IPS-15b (cell line): Measurements from ENCODE around the gene UBTF.

ENCODE experiments used
- H3K27me3 ChIP-seq: one replicate; pipeline ENCODE4 v1.6.1; 2013; ENCODE audit warnings: low read length; ENCODE audit not compliant: control insufficient read depth, insufficient read depth
- H3K36me3 ChIP-seq: one replicate; pipeline ENCODE4 v1.6.1; 2013; ENCODE audit warnings: low read length; ENCODE audit not compliant: control insufficient read depth, insufficient read depth
- H3K4me1 ChIP-seq: one replicate; pipeline ENCODE4 v1.6.1; 2013; ENCODE audit warnings: mild to moderate bottlenecking, low read length; ENCODE audit not compliant: control insufficient read depth, insufficient read depth
- H3K4me3 ChIP-seq: one replicate; pipeline ENCODE4 v1.5.1; 2013; ENCODE audit warnings: low read depth, low read length
- H3K9ac ChIP-seq: one replicate; pipeline ENCODE4 v1.6.1; 2013; ENCODE audit warnings: low read depth, mild to moderate bottlenecking, low read length
- H3K9me3 ChIP-seq: one replicate; pipeline ENCODE4 v1.6.1; 2013; ENCODE audit warnings: mild to moderate bottlenecking, low read length; ENCODE audit not compliant: control insufficient read depth, insufficient read depth

Gene UBTF

DNA sequence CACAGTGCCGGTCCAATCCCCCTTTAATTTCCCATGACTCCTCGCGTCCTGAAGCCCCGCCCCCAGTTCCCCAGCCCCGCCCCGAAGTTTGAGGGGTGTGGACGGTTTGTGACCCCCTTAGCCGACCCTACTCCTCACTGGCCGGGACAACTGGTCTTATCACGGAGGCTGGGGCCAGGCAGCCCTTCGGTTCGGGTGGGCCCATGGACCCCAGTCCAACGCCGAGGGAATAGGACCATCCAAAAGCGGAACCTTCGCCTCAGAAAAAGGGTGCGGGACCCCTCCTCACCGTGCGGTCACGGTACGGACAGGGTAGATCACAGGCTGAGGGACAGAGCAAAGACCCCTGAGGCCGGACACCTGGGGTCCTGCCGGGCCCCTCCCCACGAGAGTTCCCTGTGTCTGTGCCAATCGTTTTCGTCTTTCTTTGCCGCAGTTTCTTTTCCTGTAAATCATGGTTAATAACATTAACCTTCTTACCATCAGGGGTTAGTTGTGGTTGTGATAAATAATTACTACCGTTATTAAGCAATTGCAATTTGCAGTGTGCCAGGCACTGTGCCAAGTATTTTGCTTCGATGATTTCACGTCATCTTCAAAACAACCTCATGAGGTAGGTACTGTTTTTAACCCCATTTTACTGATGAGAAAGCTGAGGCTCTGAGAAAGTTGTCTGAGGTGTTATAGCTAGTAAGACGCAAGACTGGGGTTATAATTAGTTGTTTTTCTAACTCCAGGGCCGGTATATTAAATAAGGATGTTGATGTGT is 32.2 kb downstream of the UBTF start:
- Histone ChIP-seq H3K4me1 (peaks cover 3% of the 10 kb centered on the region), H3K36me3 (peaks cover 4% of the 10 kb centered on the region), H3K9ac (peak overlapping the region; percentile 84)

DNA sequence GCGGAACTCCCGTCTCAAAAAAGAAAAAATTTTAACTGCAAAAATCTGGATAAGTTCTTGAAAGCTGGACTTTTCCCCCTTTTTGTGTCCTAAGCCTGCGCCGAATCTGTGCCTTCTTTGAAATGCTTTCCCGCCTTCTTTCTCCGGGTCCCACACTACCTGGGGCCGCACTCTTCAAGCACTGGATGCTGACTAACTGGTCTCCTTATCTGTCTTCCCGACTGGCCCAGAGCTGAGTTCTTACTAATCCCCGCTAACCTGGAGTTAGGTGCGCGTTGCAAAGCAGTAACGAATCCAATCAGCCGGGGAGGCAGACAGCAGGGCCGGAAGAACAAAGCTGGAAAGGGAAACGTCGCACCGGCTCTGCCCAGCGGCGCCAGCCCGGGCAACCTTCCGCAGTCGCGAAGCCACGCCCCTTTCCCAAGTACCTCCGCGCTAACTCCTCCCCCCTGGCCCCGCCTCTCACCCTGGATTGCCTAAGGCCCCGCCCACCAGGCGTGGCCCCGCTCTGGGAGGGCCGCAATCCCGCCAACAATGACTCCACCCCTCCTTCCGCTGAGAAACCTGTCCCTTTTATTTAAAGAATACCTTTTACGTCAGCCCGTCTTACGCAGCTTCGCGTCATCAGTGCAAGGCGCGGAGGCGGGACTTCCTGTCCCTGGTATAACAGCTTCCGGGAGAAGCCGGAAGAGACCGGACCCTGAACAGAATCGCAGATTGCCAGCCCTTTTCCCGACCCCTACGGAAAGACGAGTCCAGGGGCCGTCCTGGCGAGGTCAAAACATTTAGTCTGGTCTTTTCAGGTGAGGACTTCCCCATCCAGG is 33.0 kb downstream of the UBTF start, which contains the start of gene TMUB2:
Gene TMUB2, plus strand, starts transcription at position 666 of the 824 bp plus-strand sequence. CDS start 737 bp downstream, outside the sequence.
- Histone ChIP-seq H3K27me3 (no peaks in the 10 kb centered on the region), H3K9me3 (no peaks in the 10 kb centered on the region), H3K9ac (peak within 1 kb of the TSS; percentile 84), H3K4me1 (no peaks in the 10 kb centered on the region), H3K4me3 (peak within 1 kb of the TSS; percentile 99), H3K36me3 (peaks cover 8% of the 10 kb centered on the region)

More for the DNA sequence above, 32.2 kb downstream of the UBTF start:
- no peaks in the 10 kb centered on the region for H3K9me3 ChIP-seq
- no peaks in the 10 kb centered on the region for H3K27me3 ChIP-seq
- H3K4me3 ChIP-seq = peak overlapping the region; percentile 99

- Histone ChIP-seq H3K9ac (no peak overlapping the region), H3K27me3 (no peaks in the 10 kb centered on the region), H3K36me3 (peaks cover 4% of the 10 kb centered on the region), H3K4me3 (no peak overlapping the region), H3K4me1 (no peaks in the 10 kb centered on the region), H3K9me3 (no peaks in the 10 kb centered on the region)
Observed at GRCh38 chr17:44184212-44184810, 35.2 kb downstream of the UBTF start.

DNA sequence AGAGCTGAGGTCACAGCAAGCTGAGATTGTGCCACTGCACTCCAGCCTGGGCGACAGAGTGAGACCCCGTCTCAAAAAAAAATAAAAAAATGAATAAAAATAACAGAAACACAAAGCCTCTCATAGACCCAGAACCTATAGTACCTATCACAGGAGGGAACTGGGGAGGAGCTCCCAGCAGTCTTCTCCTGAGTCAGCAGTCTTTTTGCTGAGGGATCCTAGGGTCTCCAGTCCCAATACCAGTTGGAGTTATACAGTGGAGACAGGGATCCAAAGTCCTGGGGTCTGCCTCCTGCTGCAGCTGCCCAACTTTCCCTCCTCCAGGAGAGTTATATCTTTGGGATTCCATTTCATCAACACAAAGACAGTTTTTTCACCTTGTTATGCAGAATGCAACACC is 36.5 kb downstream of the UBTF start:
- Histone ChIP-seq H3K4me3 (no peak overlapping the region), H3K9ac (no peak overlapping the region), H3K4me1 (no peaks in the 10 kb centered on the region), H3K27me3 (no peaks in the 10 kb centered on the region), H3K9me3 (no peaks in the 10 kb centered on the region), H3K36me3 (peaks cover 14% of the 10 kb centered on the region)

DNA sequence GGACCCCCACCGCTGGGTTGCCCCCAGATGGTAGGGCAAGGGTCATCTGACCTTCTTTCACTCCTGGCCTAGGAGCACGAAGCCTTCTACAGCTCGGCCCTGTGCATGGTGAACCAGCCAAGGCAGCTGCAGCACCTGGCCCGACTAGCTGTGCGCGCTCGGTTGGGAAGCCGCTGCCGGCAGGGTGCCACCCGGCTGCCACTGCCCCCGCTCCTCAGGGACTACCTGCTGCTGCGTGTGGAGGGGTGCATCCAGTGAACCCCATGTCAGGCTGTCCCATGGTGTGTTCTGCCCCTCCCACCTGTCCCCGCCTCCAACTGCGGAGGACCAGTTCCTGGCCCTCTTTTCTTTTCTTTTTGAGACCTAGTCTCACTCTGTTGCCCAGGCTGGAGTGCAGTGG is 41.3 kb downstream of the UBTF start:
- H3K4me1 ChIP-seq = no peaks in the 10 kb centered on the region
- H3K9ac ChIP-seq = no peak overlapping the region
- no peaks in the 10 kb centered on the region for H3K27me3 ChIP-seq
- peaks cover 21% of the 10 kb centered on the region for H3K36me3 ChIP-seq
- no peaks in the 10 kb centered on the region for H3K9me3 ChIP-seq
- H3K4me3 ChIP-seq = no peak overlapping the region

DNA sequence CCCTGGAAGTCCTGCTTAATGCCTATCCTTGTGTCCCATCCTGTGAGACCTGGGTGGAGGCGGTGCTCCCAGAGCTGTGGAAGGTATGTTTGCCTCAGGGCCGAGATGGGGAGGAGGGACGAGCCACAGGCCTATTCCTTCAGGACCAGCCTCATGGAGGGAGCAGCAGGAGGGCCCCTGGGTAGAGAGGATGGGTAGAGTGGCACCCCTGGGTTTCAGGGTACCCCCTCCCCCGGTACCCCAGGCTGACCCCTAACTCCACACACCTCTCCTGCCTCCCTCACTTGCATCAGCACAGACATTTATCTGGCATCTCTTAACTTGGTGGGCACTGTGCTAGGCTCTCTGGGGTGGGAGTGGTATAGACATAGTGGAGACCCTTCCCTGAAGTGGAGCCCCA is 41.8 kb downstream of the UBTF start:
- no peaks in the 10 kb centered on the region for H3K4me1 ChIP-seq
- no peak overlapping the region for H3K4me3 ChIP-seq
- H3K27me3 ChIP-seq = no peaks in the 10 kb centered on the region
- no peak overlapping the region for H3K9ac ChIP-seq
- H3K9me3 ChIP-seq = no peaks in the 10 kb centered on the region
- H3K36me3 ChIP-seq = peaks cover 21% of the 10 kb centered on the region

DNA sequence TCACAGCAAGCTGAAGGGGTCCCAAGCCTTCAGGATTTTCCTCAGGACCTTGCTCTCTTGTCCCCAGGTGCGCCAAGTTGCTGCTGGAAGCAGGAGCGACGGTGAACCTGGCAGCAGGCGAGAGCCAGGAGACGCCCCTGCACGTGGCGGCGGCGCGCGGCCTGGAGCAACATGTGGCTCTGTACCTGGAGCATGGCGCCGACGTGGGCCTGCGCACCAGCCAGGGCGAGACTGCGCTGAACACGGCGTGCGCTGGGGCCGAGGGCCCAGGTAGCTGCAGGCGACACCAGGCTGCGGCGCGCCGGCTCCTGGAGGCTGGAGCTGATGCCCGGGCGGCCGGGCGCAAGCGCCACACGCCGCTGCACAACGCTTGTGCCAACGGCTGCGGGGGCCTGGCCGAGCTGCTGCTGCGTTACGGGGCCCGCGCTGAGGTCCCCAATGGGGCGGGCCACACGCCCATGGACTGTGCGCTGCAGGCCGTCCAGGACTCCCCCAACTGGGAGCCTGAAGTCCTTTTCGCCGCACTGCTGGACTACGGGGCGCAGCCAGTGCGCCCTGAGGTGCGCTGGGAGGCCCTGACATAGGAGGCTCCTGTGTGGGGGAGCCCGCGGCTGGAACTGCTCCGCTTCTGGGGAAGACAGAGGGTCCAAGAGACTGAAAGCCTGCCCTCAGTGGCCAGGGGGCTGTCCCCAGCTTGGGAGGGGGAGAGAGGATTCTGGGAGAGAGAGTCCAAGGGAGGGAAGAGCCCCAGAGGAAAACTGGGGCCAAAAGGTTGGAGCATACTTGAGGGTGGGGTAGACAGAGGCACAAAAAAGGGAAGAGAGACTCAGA is 42.6 kb downstream of the UBTF start:
- H3K9ac ChIP-seq = no peak overlapping the region
- no peak overlapping the region for H3K4me3 ChIP-seq
- H3K27me3 ChIP-seq = no peaks in the 10 kb centered on the region
- H3K4me1 ChIP-seq = peaks cover 2% of the 10 kb centered on the region
- peaks cover 23% of the 10 kb centered on the region for H3K36me3 ChIP-seq
- no peaks in the 10 kb centered on the region for H3K9me3 ChIP-seq

DNA sequence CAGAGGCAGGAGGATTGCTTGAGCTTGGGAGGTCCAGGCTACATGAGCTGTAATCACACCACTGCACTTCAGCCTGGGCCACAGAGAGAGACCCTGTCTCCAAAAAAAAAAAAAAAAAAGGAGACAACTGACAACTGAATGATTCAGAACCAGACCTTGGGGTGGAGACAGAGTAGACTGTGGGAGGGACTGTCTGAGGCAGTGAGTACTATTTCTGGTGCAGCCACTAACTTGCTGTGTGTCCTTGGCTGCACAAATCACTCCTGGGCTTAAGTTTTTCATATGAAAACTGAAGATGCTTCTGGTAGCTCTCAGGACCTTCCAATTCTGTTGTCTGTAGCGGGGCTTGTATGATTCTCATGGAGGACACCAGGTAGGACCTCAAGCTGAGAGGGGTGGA is 43.2 kb downstream of the UBTF start:
- Histone ChIP-seq H3K27me3 (no peaks in the 10 kb centered on the region), H3K36me3 (peaks cover 20% of the 10 kb centered on the region), H3K9me3 (no peaks in the 10 kb centered on the region), H3K4me3 (no peak overlapping the region), H3K9ac (no peak overlapping the region), H3K4me1 (peaks cover 2% of the 10 kb centered on the region)

DNA sequence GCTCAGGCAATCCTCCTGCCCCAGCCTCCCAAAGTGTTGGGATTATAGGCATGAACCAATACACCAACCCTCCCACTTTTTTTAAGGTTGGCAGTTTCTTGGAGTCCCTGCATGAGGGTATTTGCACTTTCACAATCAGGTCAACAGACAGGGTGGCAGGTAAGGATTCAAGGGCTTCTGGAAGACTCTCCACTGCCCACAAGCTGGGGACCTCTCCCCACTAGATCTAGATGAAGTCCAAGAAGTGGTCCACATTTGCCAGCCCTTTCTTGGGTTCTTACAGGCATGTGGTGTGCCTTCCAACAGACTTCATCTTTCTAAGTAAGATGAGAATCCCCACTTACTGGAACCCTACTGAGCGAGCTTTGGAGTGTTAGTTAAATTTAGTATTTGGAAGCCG is 45.0 kb downstream of the UBTF start:
- no peaks in the 10 kb centered on the region for H3K9me3 ChIP-seq
- H3K27me3 ChIP-seq = no peaks in the 10 kb centered on the region
- H3K36me3 ChIP-seq = peaks cover 20% of the 10 kb centered on the region
- H3K4me1 ChIP-seq = peaks cover 4% of the 10 kb centered on the region
- H3K4me3 ChIP-seq = no peak overlapping the region
- H3K9ac ChIP-seq = no peak overlapping the region

DNA sequence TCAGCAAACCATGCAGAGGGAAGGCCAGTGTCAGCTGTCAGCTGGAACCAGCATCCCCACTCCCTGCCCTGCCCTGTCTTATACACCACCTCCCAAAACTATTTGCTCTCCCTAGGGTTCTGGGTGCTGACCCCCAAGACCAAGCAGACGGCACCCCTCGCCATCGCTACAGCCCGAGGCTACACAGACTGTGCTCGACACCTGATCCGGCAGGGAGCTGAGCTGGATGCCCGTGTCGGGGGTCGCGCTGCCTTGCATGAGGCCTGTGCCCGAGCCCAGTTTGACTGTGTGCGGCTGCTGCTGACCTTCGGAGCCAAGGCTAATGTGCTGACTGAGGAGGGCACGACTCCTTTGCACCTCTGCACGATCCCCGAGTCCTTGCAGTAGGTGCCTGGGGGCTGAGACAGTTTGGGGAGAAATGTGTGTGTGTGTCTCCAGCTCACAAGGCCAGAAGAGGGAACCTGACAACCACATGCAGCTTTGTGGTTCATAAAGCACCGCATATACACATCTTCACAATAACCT is 47.5 kb downstream of the UBTF start:
- Histone ChIP-seq H3K9ac (no peak overlapping the region), H3K9me3 (no peaks in the 10 kb centered on the region), H3K27me3 (no peaks in the 10 kb centered on the region), H3K4me3 (no peak overlapping the region), H3K36me3 (peaks cover 10% of the 10 kb centered on the region), H3K4me1 (peaks cover 4% of the 10 kb centered on the region)
